C4-2B (cell line): ENCODE measurements around the gene CLGN.

ENCODE experiments used
- ZFX ChIP-seq: fragments of 450-650 bp; IDR thresholded peaks from 2 replicates; pipeline ENCODE4 v1.6.1; 2017
- TF ChIP-seq, protein P1 (sequence below): fragments of 450-650 bp; conservative IDR thresholded peaks from 2 replicates; pipeline ENCODE4 v1.5.1; 2017; ENCODE audit warnings: mild to moderate bottlenecking

DNA sequence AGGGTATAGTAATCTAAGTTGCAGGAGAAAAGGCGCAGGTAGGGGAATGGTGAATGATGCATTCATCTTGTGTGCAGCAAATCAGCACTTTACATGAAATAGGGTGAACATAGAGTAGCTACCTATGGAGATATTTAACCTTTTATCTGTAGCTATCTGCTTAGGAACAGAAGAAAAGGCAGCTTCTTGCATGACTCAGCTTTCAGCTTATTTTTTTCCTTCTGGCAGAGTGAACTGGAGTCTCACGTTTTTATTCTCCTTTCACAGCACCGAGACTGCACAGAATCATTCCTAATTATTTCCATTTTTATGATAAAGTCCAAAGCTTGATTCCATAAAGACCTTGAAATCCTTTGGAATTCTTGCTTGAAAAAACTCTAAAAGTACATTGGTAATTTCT is 58.8 kb downstream of the CLGN start:
- TF ChIP-seq, protein P1, sequence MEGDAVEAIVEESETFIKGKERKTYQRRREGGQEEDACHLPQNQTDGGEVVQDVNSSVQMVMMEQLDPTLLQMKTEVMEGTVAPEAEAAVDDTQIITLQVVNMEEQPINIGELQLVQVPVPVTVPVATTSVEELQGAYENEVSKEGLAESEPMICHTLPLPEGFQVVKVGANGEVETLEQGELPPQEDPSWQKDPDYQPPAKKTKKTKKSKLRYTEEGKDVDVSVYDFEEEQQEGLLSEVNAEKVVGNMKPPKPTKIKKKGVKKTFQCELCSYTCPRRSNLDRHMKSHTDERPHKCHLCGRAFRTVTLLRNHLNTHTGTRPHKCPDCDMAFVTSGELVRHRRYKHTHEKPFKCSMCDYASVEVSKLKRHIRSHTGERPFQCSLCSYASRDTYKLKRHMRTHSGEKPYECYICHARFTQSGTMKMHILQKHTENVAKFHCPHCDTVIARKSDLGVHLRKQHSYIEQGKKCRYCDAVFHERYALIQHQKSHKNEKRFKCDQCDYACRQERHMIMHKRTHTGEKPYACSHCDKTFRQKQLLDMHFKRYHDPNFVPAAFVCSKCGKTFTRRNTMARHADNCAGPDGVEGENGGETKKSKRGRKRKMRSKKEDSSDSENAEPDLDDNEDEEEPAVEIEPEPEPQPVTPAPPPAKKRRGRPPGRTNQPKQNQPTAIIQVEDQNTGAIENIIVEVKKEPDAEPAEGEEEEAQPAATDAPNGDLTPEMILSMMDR = no peak
- TF ChIP-seq ZFX = no peak
